Right lung (tissue), 5 donors: ENCODE measurements around the gene TPO. TPM values are rescaled to one million over a fixed set of nuclear protein-coding genes. Genes with fewer than 3 reads are reported as not detected.

Experiments used
- DNase-seq, 2 donors: peaks; one replicate each; pipeline ENCODE4 v3.0.0-alpha.2; 2013
- polyA plus RNA-seq, 5 donors: library from polyadenylated mRNA; unstranded; fragments of 120-200 nt; gene quantifications; one replicate each; pipeline versions ENCODE4 v1.2.1 to v1.2.3, GENCODE V29; 2013; ENCODE audit warnings: inconsistent platforms in 1 of 5, low replicate concordance in 1 of 5; ENCODE audit not compliant: insufficient read length in 5 of 5, insufficient read depth in 1 of 5

TPO gene
- polyA plus RNA-seq, 5 donors, result 0.11 to 0.33 (median 0.18) TPM

DNA sequence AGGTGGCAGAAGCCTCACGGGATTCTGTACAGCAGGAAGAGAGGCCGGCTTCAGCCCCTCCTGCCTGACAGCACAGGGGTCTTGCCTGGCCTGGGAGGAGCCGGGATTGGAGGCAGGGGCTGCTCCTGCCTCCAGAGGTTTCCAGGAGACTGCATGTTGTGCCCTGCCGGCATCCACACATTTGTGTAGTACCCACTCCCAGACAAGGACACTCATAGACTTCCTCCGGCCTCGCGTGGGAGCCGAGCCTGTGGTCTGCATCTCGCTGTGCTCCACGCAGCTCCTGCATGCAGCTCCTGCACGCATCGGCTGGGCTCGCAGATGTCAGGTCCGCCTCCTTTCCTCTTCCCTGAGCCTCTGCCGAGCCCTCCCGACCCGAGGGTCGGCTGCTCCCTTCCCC, 34.7 kb downstream of the TPO start:
- no peak for DNase-seq

DNA sequence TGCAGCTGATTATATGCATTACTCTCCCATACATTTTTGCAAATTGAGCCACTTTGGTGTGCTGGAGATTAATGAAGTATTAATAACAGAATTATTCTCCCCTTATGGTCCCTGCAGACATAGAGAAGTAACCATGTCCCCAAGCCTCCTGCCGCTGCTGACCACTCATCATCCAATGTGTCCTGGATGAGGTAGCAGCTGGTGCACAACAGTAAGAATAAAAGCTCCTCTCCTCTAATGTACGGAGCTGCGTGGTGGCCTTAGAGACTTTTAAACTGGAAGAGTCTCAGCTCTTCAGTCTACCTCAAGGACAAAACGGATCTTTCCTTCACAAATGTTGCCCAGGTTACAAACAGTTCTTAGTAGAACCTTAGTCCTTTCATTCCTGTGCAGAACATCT, 37.7 kb downstream of the TPO start:
- DNase-seq, result no peak

DNA sequence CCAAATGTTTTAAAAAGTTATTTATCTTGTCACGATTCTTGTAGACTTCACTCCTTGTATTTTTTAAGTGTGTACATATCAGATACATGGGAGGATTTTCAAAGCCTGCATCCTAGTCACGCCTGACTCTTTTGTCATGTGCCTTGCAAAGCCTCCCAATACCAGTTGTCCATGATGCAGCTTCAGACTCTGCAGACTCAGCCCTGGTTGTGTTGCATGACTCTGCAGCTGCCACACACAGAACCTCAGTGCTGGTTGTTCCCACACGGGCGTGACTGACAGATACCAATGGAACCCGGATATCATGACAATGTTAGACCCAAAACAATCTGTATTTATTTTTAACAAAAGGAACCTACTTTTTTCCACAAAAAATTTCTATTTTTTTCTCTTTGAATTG, 38.2 kb downstream of the TPO start:
- DNase-seq, result no peak

DNA sequence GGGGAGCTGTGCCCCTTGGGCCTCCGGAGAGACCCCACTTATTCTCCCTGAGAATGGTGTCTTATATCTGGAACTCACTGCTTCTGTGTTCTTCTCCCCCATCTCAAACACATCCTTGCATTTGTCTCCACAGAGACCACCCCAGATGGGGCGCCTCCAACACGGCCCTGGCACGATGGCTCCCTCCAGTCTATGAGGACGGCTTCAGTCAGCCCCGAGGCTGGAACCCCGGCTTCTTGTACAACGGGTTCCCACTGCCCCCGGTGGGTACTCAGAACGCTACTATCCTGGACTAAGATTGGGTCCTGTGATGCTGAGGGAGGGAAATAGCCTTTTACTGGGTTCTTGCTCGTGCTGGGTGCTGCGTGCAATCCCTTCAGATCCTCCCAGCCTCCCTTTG, 40.3 kb downstream of the TPO start:
- DNase-seq, result no peak

DNA sequence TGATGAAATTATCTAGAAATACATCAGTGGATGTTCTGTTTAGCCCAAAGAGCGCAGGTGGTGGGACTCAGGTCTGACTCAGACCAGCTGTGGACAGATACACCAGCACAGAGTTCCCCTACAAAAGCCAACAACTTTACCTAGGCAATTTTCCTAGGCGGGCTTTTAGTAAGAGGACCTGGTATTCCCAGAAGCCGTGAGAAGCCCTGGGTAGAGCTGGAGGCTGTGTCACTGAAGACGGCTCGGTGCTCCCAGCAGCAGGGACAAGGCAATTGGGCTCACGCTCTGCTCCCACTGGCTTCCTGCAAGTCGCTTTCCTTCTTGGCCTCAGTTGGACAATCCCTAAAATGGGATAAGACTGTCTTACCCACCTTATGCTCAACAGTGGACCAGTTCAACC, 41.1 kb downstream of the TPO start:
- DNase-seq, result no peak

DNA sequence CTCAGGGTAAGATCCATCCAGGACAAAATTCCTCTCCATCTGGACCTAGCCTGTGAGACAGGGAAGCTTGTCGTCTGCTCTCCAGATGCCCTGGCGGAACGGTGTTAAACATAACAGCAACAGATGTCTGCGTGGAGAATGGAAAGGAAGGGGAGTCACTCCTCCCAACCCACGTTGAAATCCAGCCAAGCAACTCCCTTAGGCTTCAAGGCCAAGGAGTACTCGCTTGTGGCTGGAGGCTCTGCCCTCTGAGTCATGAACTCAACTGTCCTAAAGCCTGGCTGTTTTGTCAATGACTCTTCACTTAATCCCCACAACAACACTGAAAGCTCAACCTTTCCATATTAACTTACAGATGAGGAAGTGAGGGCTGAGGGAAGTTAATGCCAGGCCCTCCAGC, 42.2 kb downstream of the TPO start:
- no peak for DNase-seq

DNA sequence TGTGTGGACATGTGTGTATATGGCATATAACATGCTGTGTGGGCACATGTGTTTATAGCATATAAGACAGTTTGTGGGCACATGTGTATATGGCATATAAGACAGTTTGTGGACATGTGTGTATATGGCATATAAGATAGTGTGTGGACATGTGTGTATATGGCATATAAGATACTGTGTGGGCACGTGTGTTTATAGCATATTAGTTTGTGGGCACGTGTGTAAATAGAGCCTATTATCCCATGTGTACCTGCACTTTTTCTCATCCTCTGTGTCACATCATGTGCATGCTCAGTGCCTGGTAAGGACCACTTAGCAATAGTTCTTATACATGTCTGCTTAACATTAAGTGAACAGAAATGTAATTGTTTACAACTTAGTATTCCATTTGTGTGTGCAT, 45.2 kb downstream of the TPO start:
- DNase-seq, result no peak

DNA sequence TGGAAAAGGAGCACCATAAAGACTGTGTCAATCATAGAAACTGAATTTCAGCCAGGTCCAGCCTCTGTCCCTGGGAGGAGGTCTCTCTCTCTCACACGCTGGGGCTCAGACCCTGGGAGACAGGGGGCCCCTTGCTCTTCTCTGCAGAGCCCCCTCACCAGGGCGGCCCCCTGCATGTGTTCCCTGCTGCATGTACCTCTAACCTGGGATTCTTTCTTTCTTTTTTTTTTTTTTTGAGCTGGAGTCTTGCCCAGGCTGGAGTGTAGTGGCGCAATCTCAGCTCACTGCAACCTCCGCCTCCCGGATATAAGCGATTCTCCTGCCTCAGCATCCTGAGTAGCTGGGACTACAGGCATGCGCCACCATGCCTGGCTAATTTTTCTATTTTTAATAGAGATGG, 46.5 kb downstream of the TPO start:
- DNase-seq, result peak; percentile 6 to 7

DNA sequence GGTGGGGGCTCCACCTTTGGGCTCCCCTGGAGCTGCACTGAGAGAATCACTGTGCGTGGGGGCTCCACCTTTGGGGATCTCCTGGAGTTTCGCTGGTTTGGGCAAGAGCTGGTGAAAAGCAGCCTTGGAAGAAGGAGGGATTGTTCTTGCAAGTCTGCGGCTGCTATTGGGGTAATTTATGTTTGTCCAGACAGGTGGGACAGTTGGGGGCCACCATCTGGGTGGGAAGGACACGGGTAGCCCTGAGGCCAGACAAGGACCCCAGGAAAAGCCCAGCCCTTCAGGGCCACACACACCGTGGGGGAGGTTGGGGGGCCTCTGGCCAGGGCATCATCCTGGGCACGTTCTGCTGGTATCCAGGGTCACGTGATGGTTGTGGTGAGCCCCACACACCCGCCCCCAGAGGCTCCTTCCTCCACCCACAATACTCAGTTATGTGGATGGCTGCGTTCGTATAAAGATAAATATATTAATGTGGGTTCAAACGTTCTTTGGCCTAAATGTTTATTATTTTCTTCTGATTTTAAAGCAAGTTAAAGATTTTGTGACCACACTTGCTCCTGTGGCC, 47.7 kb downstream of the TPO start:
- no peak for DNase-seq

DNA sequence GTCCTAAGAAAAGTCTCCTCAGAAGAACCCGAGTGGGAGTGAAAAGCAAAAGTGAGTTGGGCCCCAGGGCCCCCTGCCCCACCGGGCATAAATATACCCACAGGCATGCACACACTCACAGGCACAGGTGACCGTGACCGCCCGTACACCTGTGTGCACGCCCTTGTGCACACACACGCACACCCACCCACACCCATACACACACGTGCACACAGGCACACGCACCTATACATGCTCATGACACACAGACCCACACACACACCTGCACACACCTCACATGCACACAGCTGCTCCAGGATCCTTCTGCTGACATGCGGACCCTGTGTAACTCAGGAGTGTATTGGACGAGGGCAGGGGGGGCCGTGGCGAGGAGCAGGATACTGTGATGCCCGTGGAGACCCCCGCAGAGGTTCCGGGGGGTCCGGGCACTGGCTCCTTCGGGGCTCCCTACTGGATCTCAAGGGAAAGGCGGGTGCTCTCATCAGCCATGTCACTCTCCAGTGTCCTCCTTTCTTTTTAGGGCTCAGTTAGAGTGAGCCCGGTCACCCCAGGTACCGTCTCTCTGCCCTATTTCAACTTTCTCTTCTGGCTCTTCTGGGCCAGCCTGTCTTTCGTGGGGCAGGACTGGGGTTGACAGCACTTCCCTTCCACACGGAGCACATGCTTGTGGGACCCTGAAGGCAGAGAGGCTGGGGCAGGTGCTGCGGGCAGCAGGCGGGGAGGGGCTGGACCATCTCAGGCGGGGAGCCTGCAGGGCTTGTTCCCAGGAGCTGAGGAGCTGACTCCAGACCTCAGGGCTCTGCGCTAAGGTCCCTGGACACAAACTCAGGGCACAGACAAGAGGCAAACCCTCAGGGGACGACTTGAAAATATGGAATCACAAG, 48.5 kb downstream of the TPO start:
- DNase-seq, result no peak

DNA sequence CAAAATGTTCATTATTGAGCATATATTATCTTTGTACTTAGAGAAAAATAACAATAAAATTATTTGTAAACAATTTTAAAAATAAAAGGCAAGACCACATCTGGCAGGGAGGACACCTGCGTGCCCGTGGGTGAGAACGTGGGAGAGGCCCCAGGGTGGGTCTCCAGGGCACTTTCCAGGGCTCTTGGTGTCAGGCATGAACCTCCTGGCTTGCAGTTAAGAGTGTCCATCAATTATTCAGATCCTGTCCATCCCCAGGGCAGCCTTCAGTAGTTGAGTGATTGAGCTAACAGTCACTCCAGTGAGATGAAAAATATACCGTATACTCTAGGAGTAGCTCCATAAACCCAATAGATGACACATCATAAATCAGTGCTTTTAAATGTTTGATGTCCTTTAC, 49.7 kb downstream of the TPO start:
- DNase-seq, result no peak

DNA sequence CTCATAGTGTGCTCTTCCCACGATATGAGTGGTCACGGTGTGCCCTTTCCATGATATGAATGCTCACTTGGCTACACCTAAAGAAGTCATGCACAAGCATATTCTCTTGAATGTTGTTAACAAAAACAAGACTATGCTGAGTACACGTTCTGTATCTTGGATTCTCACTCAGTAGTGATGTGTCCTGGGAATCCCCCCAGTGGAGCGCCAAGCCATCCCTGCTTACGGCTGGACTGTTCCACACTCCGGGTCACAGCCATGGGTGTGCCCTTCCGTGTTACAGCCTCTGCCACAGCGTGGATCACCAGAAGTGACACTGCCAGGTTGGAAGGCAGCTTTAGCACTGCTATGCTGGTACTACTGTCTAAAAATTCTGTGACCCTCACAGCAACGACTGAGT, 59.1 kb downstream of the TPO start:
- no peak for DNase-seq

DNA sequence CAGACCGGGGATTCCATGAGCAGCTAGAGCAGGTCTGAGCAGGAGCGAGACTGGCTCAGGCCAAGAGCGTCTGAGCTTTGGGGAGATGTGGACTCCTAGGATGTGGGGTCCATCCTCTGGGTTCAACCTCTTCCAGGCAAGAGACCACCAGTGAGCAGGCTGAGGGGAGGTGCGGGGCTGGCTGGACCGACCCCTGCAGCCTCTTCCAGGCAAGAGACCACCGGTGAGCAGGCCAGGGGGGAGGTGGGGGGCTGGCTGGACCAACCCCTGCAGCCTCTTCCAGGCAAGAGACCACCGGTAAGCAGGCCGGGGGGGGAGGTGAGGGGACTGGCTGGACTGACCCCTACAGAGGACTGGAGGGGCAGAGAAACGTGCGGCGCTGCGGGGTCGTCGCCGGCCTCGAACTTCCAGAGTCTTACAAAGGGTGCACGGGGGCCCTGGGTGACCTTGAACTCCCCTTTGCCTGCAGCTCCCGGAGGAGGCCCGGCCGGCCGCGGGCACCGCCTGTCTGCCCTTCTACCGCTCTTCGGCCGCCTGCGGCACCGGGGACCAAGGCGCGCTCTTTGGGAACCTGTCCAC, 63.4 kb downstream of the TPO start:
- DNase-seq, result no peak

DNA sequence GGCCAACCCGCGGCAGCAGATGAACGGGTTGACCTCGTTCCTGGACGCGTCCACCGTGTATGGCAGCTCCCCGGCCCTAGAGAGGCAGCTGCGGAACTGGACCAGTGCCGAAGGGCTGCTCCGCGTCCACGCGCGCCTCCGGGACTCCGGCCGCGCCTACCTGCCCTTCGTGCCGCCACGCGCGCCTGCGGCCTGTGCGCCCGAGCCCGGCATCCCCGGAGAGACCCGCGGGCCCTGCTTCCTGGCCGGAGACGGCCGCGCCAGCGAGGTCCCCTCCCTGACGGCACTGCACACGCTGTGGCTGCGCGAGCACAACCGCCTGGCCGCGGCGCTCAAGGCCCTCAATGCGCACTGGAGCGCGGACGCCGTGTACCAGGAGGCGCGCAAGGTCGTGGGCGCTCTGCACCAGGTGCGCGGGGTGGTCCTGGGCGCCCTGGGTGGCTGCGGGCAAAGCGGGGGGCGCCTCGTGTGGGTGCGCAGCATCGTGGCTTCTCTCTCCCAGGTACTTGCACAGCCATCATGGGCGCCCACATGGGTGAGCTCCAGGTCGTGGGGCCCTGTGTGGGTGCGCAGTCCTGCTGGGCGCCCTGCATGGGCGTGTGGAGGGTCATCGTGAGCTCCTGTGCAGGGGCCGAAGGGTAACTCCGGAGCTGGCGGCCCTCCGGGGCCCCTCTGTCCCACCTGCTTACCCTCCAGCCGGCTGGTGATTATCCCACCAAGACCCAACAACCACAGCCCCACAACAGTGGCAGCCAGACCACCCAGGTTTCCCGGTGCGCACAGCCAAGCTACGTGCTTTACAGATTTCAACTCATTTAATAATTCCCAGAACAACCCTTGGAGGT, 64.2 kb downstream of the TPO start:
- DNase-seq, result no peak

DNA sequence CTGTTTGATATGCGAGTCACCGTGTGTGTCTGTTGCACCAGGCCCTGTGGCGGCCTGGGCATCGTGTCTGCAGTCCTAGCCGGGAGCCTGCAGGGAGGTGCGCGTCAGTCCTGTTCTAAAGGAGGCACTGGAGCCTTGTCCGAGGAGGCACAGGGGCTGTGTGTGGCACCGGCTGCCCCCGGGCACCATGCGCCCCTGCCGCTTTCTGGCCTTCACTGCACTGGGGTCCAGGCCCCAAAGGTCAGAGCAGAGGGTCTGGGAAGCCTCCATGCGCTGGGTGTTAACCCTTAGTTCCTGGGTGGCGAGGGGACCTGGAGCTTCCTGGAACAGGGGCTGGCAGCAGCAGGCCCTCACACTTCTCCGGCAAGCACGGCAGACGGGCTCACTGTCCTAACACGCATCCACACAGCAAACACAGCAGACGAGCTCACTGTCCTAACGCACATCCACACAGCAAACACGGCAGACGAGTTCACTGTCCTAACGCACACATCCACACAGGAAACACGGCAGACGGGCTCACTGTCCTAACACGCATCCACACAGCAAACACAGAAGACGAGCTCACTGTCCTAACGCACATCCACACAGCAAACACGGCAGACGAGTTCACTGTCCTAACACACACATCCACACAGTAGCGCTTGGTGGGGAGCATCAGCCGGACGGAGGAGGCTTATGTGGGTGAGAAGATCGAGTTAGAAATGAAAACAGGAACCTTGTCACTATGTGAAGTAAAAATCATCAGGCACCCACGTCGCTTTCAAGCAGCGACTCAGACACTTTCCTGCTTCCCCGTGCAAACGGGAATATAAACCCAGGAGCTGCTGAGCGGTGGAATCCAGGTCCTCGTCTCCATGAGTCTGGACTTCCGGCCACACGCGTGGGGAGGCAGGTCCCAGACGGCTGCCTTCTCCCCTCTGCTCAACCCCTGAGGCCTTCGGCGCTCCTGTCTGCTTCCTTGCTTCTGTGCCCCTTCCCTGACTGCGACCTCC, 65.3 kb downstream of the TPO start:
- DNase-seq, result no peak

DNA sequence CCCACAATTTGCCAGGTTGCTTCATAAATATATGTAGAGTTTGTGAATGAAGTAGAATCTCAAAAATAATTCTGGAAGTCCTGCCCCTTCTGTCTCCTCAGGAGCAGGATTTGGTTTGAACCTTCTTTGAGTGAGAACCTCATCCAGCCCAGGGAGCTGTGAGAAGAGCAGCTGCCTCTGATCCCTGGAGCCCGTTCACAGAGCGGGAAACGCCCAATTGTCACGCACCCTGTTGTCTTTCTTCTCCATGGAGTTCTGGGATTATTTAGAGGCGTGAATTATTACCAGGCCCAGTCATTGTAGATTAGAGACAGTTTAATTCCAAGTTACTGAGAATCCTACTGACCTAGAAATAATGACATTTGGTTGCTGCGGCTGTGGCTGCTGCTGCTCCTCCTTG, 66.1 kb downstream of the TPO start:
- DNase-seq, result no peak

DNA sequence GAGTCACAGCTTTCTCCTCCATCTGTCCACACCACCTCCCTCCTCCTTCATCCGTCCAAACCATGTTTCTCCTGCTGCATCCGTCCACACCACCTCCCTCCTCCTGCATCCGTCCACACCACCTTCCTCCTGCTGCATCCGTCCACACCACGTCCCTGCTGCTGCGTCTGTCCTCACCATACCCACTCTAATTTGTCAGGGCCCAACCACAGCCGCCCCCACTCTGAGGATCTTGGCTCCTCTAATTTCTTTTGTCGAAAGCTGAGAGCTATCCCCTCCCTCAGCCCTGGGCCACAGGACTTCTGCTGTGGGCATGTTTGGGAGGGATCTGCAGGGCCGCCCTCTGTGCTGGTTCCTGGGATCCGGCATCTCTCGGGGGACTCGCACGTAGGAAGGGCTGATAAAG, 67.4 kb downstream of the TPO start:
- no peak for DNase-seq

DNA sequence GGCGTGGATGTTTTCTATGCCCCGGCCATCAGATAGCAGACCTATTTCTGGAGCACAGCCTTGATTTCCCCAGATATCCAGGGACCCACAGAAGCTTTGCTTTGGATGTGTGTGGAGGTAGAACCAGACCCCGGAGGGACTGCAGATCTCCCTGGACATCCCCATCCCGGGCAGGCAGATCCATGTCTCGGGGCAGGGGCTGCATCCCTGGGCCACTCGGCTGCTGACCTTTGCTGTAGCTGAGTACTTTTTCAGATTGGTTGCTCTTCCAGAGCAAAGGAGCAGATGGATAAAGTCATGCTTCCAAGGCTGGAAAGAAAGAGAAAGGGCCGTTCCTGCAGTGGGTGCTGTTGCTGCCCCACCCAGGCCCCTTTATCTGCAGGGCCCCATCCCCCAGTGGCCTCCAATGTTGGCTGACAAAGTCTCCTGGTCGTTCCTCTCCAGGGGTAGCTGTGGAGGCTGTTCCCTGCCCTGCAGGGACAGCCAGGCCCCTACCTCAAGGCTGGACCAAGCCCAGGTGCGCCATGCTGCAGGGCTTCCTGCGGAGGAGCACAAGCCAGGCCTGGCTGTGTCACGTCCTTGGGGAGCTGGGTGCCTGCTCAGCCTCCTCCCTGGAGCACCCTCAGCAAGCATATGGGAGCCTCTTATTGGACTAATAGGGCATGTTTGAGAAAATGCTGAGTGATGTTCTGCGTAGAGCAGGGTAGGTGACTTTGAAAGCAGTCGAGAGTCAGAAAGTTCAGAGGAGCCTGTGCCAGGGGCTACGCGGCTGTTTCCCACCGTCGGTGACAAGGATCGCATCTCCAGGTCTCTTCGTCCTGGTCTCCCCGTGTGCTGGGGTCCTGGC, 68.4 kb downstream of the TPO start:
- no peak for DNase-seq

DNA sequence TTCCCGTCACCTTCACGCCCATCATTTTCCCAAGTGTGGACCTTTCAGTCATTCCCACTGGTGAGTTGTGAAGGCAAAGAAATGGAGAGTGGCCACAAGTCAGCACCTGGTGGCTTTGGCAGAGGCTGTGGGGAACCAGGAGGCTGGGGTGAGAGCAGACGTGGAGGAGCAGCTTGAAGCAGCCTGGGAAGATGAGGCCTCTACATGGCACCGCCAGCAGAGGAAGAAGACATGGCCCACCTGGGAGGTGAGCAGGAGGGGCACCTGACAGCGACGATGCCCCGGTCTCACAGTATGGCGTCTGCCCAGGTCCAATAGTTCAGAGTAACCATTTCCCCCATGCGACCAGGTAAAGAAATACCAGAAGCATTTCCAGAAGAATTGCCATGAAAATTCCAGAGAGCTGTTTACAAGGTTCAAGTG, 69.0 kb downstream of the TPO start:
- DNase-seq, result no peak

DNA sequence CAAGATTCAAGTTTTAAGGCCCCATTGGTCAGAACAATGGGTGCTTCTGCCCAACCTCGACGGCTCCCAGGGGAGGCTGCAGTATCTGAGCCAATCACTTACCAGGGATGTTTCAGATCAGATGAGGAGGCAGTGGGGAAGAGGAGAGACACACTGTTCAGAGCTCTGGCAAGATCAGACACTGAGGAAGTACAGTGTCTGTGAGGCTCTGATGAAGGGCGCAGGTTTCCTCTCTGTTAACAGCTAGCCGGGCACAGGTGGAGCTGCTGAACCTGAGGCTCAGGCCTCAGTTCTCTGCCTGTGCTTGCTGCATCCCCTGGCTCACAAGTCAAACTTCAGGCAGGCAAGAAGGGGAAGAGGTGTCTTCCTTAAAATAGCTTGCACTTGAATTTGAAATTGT, 69.7 kb downstream of the TPO start:
- no peak for DNase-seq
